PFSK-1 (cell line): ENCODE results near the gene FAM53A.

ENCODE experiments used
- FOXP2 ChIP-seq: optimal IDR thresholded peaks from 2 replicates; pipeline ENCODE3; 2011; ENCODE audit warnings: borderline replicate concordance, control low read depth, inconsistent platforms; ENCODE audit not compliant: insufficient read depth; ENCODE audit errors: extremely low read length, extremely low read depth
- POLR2AphosphoS5 ChIP-seq: IDR thresholded peaks from 2 replicates; pipeline ENCODE4 v1.6.1; 2012; ENCODE audit warnings: low read depth, mild to moderate bottlenecking, control low read depth, low read length, moderate library complexity
- SIN3A ChIP-seq: IDR thresholded peaks from 2 replicates; pipeline ENCODE4 v1.6.1; 2012; ENCODE audit warnings: mild to moderate bottlenecking, low read length, moderate library complexity, borderline replicate concordance; ENCODE audit not compliant: insufficient read depth
- TAF1 ChIP-seq: IDR thresholded peaks from 2 replicates; pipeline ENCODE4 v1.6.1; 2012; ENCODE audit warnings: low read length, control low read depth, borderline replicate concordance; ENCODE audit not compliant: insufficient read depth
- TF ChIP-seq, protein P1 (sequence below), 2 experiments: IDR thresholded peaks; 2 replicates each; pipeline versions ENCODE4 v1.6.1 to v1.8.0; 2011 to 2012; ENCODE audit warnings: low read depth in 2 of 2, low read length in 2 of 2, control low read depth in 1 of 2, inconsistent platforms in 1 of 2, mild to moderate bottlenecking in 1 of 2, moderate library complexity in 1 of 2; ENCODE audit not compliant: insufficient read depth in 1 of 2

FAM53A gene

GRCh38 chr4:1621526-1621925, 62.6 kb downstream of the FAM53A start:
- TF ChIP-seq TAF1 (no peak), SIN3A (no peak), POLR2AphosphoS5 (no peak), FOXP2 (no peak)
- TF ChIP-seq, protein P1, sequence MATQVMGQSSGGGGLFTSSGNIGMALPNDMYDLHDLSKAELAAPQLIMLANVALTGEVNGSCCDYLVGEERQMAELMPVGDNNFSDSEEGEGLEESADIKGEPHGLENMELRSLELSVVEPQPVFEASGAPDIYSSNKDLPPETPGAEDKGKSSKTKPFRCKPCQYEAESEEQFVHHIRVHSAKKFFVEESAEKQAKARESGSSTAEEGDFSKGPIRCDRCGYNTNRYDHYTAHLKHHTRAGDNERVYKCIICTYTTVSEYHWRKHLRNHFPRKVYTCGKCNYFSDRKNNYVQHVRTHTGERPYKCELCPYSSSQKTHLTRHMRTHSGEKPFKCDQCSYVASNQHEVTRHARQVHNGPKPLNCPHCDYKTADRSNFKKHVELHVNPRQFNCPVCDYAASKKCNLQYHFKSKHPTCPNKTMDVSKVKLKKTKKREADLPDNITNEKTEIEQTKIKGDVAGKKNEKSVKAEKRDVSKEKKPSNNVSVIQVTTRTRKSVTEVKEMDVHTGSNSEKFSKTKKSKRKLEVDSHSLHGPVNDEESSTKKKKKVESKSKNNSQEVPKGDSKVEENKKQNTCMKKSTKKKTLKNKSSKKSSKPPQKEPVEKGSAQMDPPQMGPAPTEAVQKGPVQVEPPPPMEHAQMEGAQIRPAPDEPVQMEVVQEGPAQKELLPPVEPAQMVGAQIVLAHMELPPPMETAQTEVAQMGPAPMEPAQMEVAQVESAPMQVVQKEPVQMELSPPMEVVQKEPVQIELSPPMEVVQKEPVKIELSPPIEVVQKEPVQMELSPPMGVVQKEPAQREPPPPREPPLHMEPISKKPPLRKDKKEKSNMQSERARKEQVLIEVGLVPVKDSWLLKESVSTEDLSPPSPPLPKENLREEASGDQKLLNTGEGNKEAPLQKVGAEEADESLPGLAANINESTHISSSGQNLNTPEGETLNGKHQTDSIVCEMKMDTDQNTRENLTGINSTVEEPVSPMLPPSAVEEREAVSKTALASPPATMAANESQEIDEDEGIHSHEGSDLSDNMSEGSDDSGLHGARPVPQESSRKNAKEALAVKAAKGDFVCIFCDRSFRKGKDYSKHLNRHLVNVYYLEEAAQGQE (IDR thresholded peaks at IDR 0.05; ENCODE audit: insufficient read depth in 1 of 2, low read depth in 2 of 2, low read length in 2 of 2) = no peak

DNA sequence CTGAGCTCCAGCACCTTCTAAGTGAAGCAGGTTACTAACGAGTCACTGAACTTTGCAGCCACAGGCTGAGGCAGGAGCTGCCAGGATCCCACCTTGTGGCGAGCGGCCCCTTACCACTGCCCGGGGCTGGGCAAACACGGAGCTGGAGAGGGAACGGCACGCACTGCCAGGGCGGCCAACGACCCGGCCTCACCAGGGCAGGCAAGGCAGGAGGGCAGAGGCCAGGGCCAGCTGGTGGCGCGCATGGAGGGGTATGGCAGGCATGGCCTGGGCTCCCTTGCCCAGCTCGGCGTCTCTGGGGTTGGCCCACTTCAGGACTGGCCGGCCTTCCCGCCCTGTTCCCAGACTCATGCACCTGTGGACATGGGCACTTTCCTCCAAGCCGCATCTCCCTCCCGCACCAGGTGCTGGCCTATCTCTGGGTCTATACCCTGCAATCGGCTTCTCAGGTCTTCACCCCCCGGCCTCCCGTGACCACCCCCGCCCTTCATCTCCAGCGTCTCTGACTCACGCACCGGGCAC, 64.9 kb downstream of the FAM53A start:
- TF ChIP-seq TAF1 (no peak), FOXP2 (no peak), POLR2AphosphoS5 (no peak), SIN3A (no peak)
- TF ChIP-seq, protein P1 (IDR thresholded peaks at IDR 0.05; ENCODE audit: insufficient read depth in 1 of 2, low read depth in 2 of 2, low read length in 2 of 2) = no peak

DNA sequence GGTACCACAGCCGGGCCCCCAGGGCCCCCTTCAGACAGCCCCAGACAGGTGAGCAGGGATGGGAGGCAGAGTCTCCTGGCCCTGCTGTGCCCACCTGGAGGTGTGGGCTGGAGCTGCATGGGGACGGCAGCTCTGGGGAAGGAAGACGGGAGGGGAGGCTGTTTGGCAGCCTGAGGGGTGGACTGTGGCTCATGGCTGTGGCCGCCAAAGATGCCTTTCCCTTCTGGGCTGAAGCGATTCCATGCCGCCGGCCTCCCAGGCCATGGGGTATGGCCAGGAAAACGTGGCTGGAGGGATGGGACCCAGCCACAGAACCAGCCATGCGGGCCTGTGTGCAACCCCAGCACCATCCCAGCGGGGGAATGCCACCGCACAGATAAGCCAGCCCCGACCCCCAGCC, 65.7 kb downstream of the FAM53A start:
- no peak for TF ChIP-seq POLR2AphosphoS5
- TF ChIP-seq TAF1 = no peak
- no peak for TF ChIP-seq FOXP2
- no peak for TF ChIP-seq SIN3A
- TF ChIP-seq, protein P1 (IDR thresholded peaks at IDR 0.05; ENCODE audit: insufficient read depth in 1 of 2, low read depth in 2 of 2, low read length in 2 of 2) = no peak

DNA sequence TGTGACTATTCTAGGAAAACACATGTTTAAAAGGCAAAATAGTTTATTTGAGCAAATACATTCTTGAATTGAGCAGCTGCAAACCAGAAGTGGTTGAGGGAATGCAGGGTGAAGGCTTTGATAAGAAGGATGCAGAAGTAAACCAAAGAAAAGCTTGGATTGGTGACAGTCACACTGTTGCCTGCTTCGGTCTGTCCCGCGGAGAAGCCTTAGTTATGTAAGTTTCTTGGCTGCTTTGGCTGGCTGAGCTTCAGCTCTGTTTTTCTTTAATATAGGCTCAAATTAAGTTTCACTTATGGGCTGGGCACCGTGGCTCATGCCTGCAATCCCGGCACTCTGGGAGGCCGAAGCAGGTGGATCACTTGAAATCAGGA, 67.6 kb downstream of the FAM53A start:
- no peak for TF ChIP-seq SIN3A
- no peak for TF ChIP-seq POLR2AphosphoS5
- TF ChIP-seq, protein P1 (IDR thresholded peaks at IDR 0.05; ENCODE audit: insufficient read depth in 1 of 2, low read depth in 2 of 2, low read length in 2 of 2) = no peak
- TF ChIP-seq FOXP2 = no peak
